Endothelial cell of umbilical vein (primary cell): ENCODE measurements around the gene NIPBL. TPM values are rescaled to one million over a fixed set of nuclear protein-coding genes. Genes with fewer than 3 reads are reported as not detected.
A peak's percentile ranks its signal among the peaks of the same experiment; 100 is the strongest.

Experiments used
- BruUV-seq: library from RNA; stranded (reverse); fragments of 400-500 nt; replicated peaks from 2 replicates; lab custom pipeline; 2021; lab: Mats Ljungman, UMichigan
- CTCF ChIA-PET: fragments of 300-600, 350-600 bp; sonication (Branson Sonifier 250); formaldehyde crosslinking; loops from one replicate; lab custom pipeline; 2021; ENCODE audit warnings: antibody characterized with exemption, inconsistent platforms; lab: Charles Lee
- POLR2A ChIA-PET: fragments of 300-600, 350-600 bp; sonication (Branson Sonifier 250); formaldehyde crosslinking; loops from one replicate; lab custom pipeline; 2021; ENCODE audit warnings: antibody characterized with exemption, inconsistent platforms; lab: Charles Lee
- DNase-seq: peaks from one replicate; pipeline ENCODE4 v3.0.0-alpha.2; 2011; ENCODE audit warnings: low read depth, low spot score
- FAIRE-seq: peaks from 2 replicates; lab custom pipeline; 2011; peaks lifted over from hg19 to GRCh38; lab: Jason Lieb, UNC
- H2AFZ ChIP-seq: 2 replicates; pipeline ENCODE4 v1.6.0; 2012; ENCODE audit warnings: low read depth, low read length, control low read depth, inconsistent platforms
- H3K27ac ChIP-seq: 2 replicates; pipeline ENCODE4 v1.5.1; 2011; ENCODE audit warnings: low read depth, mild to moderate bottlenecking, control low read depth, low read length, moderate library complexity; ENCODE audit not compliant: insufficient read depth
- H3K27me3 ChIP-seq, 2 experiments: 2 replicates each; pipeline versions ENCODE4 v1.6.0 to v1.6.1; 2011; ENCODE audit warnings: low read length in 2 of 2, mixed read lengths in 1 of 2; ENCODE audit not compliant: control insufficient read depth in 2 of 2, insufficient read depth in 2 of 2
- H3K36me3 ChIP-seq, 2 experiments: 2 replicates in 1 of 2; 3 replicates in 1 of 2; pipeline ENCODE4 v1.5.1; 2011; ENCODE audit warnings: low read length in 2 of 2, mild to moderate bottlenecking in 1 of 2, moderate library complexity in 1 of 2; ENCODE audit not compliant: control insufficient read depth in 2 of 2, insufficient read depth in 2 of 2; ENCODE audit errors: extremely low read depth in 1 of 2
- H3K4me1 ChIP-seq: 3 replicates; pipeline ENCODE4 v1.5.1; 2011; ENCODE audit warnings: mild to moderate bottlenecking, low read length; ENCODE audit not compliant: control insufficient read depth, insufficient read depth; ENCODE audit errors: extremely low read depth
- H3K4me2 ChIP-seq: 2 replicates; pipeline ENCODE4 v1.6.1; 2011; ENCODE audit warnings: low read length, control low read depth, mixed read lengths; ENCODE audit not compliant: insufficient read depth
- H3K4me3 ChIP-seq, 3 experiments: fragments of 200-600 bp in 1 of 3; sonication (generic), shearing (Covaris generic) in 1 of 3; replicated peaks in 1 of 3; 2 replicates each; pipeline ENCODE4 v1.5.1; 2011 to 2016; ENCODE audit warnings: control low read depth in 3 of 3, low read length in 3 of 3, mild to moderate bottlenecking in 2 of 3, inconsistent platforms in 1 of 3, low read depth in 1 of 3, moderate library complexity in 1 of 3; ENCODE audit not compliant: insufficient read depth in 1 of 3
- H3K79me2 ChIP-seq: 2 replicates; pipeline ENCODE4 v1.6.0; 2012; ENCODE audit warnings: low read length, inconsistent platforms; ENCODE audit not compliant: control insufficient read depth, insufficient read depth
- H3K9ac ChIP-seq: replicated peaks from 2 replicates; pipeline ENCODE3; 2011; ENCODE audit warnings: low read length, control low read depth; ENCODE audit not compliant: insufficient read depth; ENCODE audit errors: extremely low read depth
- H3K9me1 ChIP-seq: replicated peaks from 3 replicates; pipeline ENCODE4 v1.6.0; 2011; ENCODE audit warnings: mild to moderate bottlenecking, low read length; ENCODE audit not compliant: control insufficient read depth, insufficient read depth; ENCODE audit errors: extremely low read depth
- H3K9me3 ChIP-seq: replicated peaks from 2 replicates; pipeline ENCODE4 v1.5.1; 2012; ENCODE audit warnings: low read length, inconsistent platforms; ENCODE audit not compliant: control insufficient read depth, insufficient read depth
- H4K20me1 ChIP-seq: replicated peaks from 2 replicates; pipeline ENCODE3; 2011; ENCODE audit warnings: mild to moderate bottlenecking, low read length; ENCODE audit not compliant: control insufficient read depth, insufficient read depth; ENCODE audit errors: extremely low read depth
- POLR2A ChIP-seq: IDR thresholded peaks from 2 replicates; pipeline ENCODE4 v1.6.1; 2012; ENCODE audit warnings: low read depth, mild to moderate bottlenecking, control low read depth, low read length
- dilution Hi-C: fragments of 300-500 bp; cut with MboI; formaldehyde crosslinking; loops from one replicate; pipeline ENCODE4 v1.15.0; 2019; ENCODE audit warnings: low sequenced_read_pairs; ENCODE audit not compliant: extremely low pct_ligation_motif_present
- intact Hi-C: fragments of 100-400 bp; cut with micrococcal nuclease; formaldehyde crosslinking; loops from one replicate; pipeline ENCODE4 v1.10.0; 2022
- polyA plus RNA-seq, 4 experiments: library from polyadenylated mRNA; depleted of rRNA in 3 of 4; stranded (reverse) in 3 of 4; unstranded in 1 of 4; fragments of >200 nt; gene quantifications; 2 replicates each; pipeline versions ENCODE4 v1.2.1 to v1.2.3, GENCODE V29; 2011 to 2012; ENCODE audit warnings: missing spikeins in 1 of 4
- total RNA-seq: library from RNA; stranded (reverse); gene quantifications from 2 replicates; pipeline ENCODE4 v1.2.3, GENCODE V29; 2021
- TF ChIP-seq, protein P1 (sequence below), 2 donors: IDR thresholded peaks; 1 replicate in 1 of 2; 2 replicates in 1 of 2; pipeline ENCODE4 v1.5.1; 2011; ENCODE audit warnings: low read length in 2 of 2, mild to moderate bottlenecking in 2 of 2, moderate library complexity in 2 of 2, control low read depth in 1 of 2, inconsistent platforms in 1 of 2, low read depth in 1 of 2; ENCODE audit not compliant: insufficient read depth in 1 of 2; ENCODE audit errors: extremely low read depth in 1 of 2

NIPBL gene
- total and polyA plus RNA-seq, 2 donors (not counting 3 experiments of a cell fraction or from before 2014, with no cell fraction given) = 15.5 to 50.7 TPM

DNA sequence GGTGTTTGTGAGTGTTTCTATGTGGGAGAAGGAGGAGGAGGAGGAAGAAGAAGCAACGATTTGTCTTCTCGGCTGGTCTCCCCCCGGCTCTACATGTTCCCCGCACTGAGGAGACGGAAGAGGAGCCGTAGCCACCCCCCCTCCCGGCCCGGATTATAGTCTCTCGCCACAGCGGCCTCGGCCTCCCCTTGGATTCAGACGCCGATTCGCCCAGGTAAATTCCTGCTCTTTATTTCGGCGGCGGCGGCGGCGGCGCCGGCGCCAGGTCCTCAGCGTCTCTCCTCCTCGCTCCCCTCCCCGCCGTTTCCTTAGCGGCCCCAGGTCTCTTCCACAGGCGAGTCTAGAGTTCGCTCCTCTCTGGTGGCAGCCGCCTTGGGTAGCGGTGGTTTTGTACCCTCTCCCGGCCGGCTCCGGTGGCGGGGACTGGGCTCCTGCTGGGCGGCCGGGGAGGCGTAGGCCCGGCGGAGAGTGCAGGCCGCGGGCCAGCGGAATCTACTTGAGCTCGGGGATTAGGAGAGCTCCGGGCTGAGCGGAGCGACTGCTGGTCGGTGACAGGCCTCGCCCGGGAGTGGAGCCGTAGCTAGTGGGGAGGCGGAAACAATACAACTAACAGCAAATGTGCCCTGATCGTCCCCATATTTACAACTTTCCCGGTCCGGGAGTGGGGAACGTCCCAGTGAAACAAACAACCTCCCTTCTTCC, 547 bp downstream of the NIPBL start:
- no peaks in the 10 kb centered on the region for H3K36me3 ChIP-seq
- CTCF ChIA-PET = interaction anchor here (0.6 to 4.5 kb wide), 9 partner anchors 10 to 635 kb away, joined by 3 to 28 read pairs (median 6); partner anchors contain the start of gene NADK2
- H3K79me2 ChIP-seq = peaks cover 92% of the 10 kb centered on the region
- DNase-seq = peak; percentile 72
- no peaks in the 10 kb centered on the region for H3K27me3 ChIP-seq
- H3K27ac ChIP-seq = peak overlapping the region; percentile 94
- peaks cover 14% of the 10 kb centered on the region for H4K20me1 ChIP-seq
- H3K9ac ChIP-seq = peak overlapping the region; percentile 95
- TSS peak; percentile 35 for BruUV-seq
- peak overlapping the region; percentile 73 to 99 (median 80) for H3K4me3 ChIP-seq
- H2AFZ ChIP-seq = peak overlapping the region; percentile 77
- no peaks in the 10 kb centered on the region for H3K9me3 ChIP-seq
- intact Hi-C loops (loop anchor here (1.0 to 10.0 kb wide), 6 partner anchors 67 to 838 kb away; partner anchors contain the start of genes CPLANE1, LMBRD2, NADK2 and SKP2), dilution Hi-C loops (no loop called here)
- FAIRE-seq = peak; percentile 15
- no peaks in the 10 kb centered on the region for H3K9me1 ChIP-seq
- POLR2A ChIA-PET = no interaction called here
- H3K4me2 ChIP-seq = peak overlapping the region; percentile 100
- peak; percentile 4 for TF ChIP-seq POLR2A
- TF ChIP-seq, protein P1, sequence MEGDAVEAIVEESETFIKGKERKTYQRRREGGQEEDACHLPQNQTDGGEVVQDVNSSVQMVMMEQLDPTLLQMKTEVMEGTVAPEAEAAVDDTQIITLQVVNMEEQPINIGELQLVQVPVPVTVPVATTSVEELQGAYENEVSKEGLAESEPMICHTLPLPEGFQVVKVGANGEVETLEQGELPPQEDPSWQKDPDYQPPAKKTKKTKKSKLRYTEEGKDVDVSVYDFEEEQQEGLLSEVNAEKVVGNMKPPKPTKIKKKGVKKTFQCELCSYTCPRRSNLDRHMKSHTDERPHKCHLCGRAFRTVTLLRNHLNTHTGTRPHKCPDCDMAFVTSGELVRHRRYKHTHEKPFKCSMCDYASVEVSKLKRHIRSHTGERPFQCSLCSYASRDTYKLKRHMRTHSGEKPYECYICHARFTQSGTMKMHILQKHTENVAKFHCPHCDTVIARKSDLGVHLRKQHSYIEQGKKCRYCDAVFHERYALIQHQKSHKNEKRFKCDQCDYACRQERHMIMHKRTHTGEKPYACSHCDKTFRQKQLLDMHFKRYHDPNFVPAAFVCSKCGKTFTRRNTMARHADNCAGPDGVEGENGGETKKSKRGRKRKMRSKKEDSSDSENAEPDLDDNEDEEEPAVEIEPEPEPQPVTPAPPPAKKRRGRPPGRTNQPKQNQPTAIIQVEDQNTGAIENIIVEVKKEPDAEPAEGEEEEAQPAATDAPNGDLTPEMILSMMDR (IDR thresholded peaks at IDR 0.05; ENCODE audit: extremely low read depth in 1 of 2, insufficient read depth in 1 of 2, low read depth in 1 of 2, low read length in 2 of 2) = no peak
- peaks cover 30% of the 10 kb centered on the region for H3K4me1 ChIP-seq
